Suppressor macrophage treated with lipopolysaccharide for 1 hour (primary cell): Measurements from ENCODE around the gene LEF1.

ENCODE experiments used
- DNase-seq, 3 donors: peaks; one replicate each; pipeline ENCODE4 v3.0.0-alpha.2; 2020 to 2022

Gene LEF1

DNA sequence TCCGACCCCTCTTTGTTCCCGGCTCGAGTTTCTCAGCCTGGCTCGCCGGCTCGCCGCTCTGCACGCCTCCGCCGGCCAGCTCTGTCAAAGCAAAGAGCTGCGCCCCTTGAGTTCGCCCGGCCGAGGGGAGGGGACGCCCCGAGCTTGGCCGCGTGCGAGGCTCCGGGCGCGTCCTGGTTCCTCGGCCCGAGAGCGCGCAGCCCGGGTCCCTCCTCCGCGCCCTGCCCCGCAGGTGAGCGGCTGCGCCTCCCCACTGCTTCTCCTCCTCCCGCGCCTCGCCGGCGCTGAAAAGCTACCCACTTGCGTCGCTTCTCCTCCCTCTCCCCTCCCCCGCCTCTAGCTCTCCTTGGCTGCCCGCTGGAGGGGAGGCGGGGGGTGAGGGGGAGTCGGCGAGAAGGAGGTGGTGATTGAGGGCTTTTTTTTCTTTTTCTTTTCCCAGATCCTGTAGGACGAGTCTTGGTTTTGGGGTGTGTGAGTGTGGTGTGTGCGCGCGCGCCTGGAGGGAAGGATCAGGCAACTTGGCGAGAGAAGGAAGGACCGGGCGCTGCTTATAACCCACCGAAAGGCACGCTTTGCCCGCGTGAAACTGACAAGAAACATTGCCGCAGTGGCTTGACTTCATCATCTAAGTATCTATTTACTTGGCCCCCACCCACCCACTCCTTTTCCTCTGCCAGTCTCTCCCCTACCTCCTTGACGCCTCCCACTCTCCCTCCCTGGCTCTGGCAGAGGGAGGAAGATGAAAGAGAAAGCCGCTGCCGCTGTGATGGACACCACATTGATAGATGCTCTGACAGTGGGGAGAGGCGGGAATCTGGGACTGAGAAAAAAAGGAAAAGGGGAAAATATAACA lies at the start of gene LEF1:
Gene LEF1 (minus strand): TSS at position 262 of the 853 bp plus-strand sequence. CDS start 1,165 bp downstream, outside the sequence.
- peak in 1 of 3 donors; percentile 41 for DNase-seq

GRCh38 chr4:108216510-108216909 lies 47.8 kb upstream of the LEF1 start:
- no peak for DNase-seq

GRCh38 chr4:108215055-108215454 lies 46.3 kb upstream of the LEF1 start:
- no peak for DNase-seq

- DNase-seq, result no peak
These were observed 45.0 kb upstream of the LEF1 start for GRCh38 chr4:108213723-108214122.

DNA sequence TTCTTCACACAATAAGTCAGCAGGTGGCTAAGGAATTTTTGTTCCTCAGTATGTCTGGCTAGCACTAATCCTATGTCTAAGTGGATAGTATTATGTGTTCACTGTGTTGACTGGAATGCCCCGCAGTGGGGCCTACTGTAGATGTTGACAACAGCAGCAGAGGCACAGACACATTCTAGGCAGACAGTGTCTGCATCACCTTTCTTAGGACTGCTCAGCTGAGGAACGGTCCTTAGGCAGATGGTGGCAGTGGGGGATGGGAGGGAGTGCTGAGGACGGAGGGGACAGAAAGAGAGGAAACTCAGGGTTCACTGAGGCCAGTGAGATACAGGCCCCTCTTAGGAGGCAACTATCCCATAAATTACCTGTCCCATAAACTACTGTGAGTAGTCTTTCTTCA lies 44.6 kb upstream of the LEF1 start:
- no peak for DNase-seq

DNA sequence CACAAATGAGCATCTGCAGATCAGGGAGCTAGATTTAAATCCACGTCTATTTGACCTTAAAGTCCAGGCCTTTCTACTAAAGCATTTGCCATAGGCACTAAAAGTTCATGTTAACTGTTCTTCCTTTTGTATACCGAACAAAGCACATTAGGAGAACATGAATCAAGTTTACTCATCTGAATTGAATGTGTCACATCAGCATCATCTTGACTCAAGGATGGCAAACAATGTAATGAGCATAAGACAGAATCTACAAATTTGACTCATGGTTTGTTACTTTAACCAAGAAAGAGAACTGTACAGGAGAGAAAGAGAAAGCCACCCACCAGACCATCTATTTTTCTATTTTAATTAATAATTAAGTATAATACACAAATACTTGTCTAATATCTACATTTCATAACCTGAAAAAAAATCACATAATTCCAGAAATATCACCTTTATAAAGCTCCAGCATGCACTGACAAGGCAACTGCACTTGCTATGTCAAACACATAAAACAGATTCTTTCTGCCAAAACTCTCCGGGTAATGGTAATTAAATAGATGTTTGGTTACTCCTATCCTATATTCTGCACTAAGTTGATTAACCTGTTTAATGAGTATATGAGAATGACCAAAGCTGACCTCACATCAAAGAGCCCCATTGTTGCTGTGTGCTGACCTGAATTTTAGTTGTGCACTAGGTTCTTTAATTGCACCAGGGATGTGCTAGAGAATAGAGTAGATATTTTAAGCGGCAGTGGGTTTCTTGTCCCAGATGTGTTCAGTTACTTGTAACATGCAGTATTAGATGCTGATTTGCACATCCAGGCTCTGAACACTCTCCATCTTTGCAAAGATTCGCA lies 42.5 kb upstream of the LEF1 start:
- no peak for DNase-seq

DNA sequence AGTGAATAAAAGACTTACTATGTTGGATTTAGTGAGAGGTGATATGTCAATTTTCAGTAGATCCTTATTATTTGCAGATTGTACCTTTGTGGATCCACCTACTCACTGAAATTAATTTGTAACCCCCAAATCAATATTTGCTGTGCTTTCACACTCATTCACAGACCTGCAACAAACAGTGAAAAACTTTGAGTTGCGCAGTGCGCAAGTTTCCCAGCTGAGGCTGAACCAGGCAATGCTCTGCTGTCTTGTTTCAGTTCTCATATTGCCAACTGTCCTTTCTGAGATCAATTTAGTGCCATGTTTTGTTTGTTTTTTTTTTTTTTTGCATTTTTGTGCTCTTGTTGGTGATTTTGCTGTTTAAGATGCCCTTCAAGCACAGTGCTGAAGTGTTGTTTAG lies 40.8 kb upstream of the LEF1 start:
- no peak for DNase-seq

GRCh38 chr4:108205859-108206258 lies 37.1 kb upstream of the LEF1 start:
- no peak for DNase-seq

DNA sequence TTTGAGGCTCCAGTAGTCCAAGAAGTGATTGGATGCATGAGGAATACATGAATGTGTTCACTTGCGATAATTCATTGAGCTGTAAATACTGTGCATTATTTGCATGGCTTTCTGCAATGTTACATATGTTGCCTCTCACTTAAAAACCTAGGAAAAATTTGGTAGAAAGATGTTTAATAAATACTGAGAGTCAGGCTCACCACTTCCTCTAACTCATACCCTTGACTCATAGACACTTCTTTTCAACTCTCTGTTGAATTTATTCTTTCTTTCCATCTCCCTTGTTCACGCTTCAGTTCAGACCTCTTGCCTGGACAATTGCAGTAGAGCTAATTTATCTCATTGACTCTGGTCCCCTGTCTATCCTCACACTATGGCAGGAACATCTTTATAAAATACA lies 35.8 kb upstream of the LEF1 start:
- no peak for DNase-seq

DNA sequence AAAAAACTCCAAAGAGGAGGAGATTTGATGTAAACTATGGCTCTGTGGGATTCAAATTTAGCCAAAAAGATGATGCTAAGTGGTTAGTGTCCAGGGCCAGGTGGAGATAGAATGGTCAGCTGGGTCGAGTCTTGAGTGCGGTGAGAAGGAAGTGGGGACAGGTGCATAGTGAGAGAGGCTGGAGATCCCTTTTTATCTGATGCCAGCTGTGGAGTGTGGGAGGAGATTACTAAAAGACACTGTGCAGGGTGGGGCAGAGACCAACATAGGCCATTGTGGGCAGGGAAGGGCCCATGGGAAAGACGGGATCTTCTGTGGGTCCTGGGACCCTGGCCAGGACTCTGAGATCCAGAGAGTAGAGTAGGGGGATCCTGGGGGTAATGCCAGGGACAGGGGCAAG lies 34.6 kb upstream of the LEF1 start:
- no peak for DNase-seq

- no peak for DNase-seq
These were observed 33.0 kb upstream of the LEF1 start for GRCh38 chr4:108201774-108202173.

- no peak for DNase-seq
These were observed 31.1 kb upstream of the LEF1 start for GRCh38 chr4:108199881-108200280.

DNA sequence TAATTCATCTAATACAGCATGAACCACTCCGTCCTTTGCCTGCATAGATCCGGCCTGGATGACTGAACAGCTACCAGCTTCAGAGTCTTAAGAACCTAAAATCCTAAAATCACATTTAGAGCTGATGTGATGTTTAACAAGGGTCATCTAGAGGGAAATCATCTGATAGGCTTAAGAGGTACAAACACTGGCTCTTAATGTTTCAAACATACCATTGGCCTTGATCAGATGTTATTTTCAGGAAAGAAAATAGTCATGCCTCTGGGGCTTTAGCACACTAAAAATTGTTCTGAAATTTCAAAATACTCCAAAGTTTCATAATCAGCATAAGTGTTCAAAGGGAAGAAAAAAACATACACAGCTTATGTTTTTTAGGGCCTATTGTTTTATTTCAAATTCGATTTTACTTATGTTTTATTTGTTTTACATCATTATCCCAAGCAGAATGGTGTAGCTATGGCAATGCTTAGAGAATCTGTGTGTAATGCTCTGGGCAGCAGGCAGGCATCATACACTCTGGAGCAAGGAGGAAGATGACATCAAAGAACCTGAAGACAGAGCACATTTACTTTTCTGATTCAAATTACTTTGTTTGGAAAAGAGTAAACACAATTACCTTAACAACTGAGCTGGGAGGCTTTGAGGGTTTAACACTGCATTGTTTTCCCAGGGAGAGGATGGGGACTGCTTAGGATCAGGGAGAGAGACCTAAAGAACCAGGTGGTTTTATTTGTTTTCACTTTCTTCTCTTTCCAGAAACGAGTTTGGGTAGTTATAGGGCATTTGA lies 25.3 kb upstream of the LEF1 start:
- no peak for DNase-seq

DNA sequence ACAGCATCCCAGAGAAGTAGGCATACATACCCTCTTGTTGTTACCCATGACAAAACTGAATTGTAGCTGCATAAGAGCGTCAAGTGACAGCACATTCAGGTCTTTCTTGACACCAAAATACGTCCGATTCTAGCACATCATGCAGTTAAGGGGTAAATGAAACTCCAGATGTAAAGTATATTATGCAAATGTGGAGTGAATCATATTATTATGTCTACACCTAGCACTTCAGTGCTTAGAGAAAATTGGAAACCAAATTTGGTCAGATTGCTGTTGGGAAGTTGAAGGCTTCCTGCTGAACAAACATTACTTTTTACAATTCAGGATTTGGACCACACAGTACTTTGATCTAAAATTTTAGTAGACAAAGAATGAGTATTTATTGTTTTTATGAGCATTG lies 24.2 kb upstream of the LEF1 start:
- DNase-seq, result no peak

DNA sequence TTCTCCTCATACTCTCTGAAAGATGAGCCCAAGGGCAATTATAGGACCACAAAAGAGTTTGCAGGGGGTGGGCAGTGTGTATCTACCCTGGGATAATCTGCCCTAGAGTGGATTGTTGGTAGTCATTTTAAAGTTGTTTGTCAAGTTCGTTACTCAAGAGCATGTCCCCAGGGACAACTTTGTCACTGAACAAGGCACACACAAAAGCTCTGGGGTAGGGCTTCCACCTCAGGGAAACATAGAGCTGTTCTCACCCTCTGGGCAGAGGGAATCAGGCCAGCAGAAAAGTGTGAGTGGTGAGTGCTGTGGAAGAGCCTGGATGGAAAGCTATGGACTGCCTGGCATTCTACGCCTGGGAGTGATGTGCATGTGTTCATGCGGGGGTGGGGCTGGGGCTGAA lies 23.3 kb upstream of the LEF1 start:
- DNase-seq, result no peak

DNA sequence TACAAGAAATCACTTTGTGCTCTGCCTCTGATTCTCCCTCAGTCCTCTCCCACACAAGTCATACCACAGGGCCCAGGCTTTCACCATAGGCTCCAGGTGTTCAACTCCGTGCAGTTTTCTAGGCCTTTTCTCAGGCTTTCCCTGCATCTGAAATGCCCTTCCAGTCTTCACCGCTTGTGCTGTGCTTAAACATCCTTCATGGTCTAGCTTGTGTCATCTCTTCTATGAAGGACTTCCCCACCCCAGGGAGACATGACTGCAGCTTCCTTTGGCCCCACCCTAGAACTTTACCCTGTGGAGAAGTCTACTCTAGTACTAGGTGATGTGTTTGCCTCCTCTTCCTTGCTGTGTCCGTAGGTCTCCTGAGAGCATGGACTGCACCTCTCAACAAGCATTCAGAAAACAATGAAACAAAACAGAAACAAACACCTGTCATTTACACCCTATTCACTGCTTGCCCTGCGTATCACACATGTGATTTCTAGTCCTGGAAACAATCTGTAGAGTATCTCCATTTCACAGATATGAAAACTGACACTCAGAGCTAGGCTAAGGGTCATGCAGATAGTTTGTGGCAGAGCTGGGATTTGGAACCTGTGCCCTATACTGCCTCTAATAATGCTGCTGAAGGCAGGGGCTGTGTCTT lies 22.7 kb upstream of the LEF1 start:
- no peak for DNase-seq

DNA sequence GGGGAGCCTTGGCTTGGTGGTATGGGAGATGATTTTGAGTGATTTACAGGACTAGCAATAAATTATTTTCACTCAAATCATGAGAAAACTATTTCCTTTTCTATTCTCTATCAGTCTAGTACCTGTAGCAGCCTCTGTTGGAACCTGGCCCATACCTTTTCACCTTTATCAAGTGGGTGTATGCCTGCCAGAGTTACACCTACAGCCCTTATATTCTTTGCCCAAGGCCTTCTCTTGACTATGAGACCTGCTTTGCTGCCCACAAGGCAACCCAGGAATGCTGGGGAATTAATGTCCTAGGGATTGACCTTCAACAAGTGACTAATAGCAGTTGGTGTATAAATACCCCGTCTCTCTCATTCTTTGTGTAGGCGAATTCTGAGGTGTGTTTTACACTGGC lies 20.0 kb upstream of the LEF1 start:
- DNase-seq, result no peak

DNA sequence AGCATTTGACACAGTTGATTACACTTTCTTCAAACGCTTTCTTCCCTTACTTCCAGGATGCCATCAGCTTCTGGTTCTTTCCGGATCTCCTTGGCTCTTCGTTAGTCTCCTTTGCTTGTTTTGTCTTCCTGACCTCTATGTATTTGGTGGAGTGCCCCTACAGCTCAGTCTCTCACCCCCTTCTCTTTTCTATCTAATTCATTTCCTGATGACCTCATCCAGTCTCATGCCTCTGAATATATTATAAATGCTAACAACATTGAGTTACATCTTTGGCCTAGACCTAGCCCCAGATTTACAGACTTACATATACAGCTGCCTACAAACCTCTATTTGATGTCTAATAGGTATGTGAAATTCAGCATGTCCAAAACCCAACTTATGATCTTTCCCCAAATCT lies 16.5 kb upstream of the LEF1 start:
- no peak for DNase-seq

GRCh38 chr4:108184453-108185049 lies 15.8 kb upstream of the LEF1 start:
- no peak for DNase-seq

DNA sequence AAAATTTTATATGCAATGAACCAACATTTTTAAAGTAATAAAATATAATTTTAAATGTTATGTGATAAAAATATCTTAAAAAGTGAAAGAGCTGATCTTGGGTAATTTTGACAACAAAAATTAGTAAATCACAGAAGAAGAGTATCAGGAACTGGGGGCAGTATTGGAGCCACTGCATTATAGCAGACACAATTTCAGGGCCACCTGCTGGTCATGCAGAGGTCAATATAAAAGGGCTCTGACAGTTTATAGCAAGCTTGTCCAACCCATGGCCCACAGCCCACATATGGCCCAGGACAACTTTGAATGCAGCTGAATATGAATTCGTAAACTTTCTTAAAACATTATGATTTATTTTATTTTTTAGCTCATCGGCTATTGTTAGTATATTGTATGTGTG lies 13.0 kb upstream of the LEF1 start:
- peak in 1 of 3 donors; percentile 4 for DNase-seq

GRCh38 chr4:108180513-108180912 lies 11.8 kb upstream of the LEF1 start:
- no peak for DNase-seq

GRCh38 chr4:108175966-108176365 lies 7.2 kb upstream of the LEF1 start:
- no peak for DNase-seq
